Mucosa of rectum (tissue), 2 donors: ENCODE measurements around the gene PLAC8L1.

Experiments
- H3K27ac ChIP-seq, 2 donors: one replicate each; pipeline ENCODE4 v1.7.0; 2013; ENCODE audit warnings: inconsistent platforms in 2 of 2, low read depth in 2 of 2, low read length in 2 of 2
- H3K27me3 ChIP-seq, 2 donors: one replicate each; pipeline ENCODE4 v1.7.0; 2013; ENCODE audit warnings: low read length in 2 of 2; ENCODE audit not compliant: control insufficient read depth in 2 of 2, insufficient read depth in 2 of 2
- H3K36me3 ChIP-seq, 2 donors: one replicate each; pipeline ENCODE4 v1.7.0; 2013; ENCODE audit warnings: low read length in 2 of 2; ENCODE audit not compliant: control insufficient read depth in 2 of 2, insufficient read depth in 2 of 2
- H3K4me1 ChIP-seq, 2 donors: one replicate each; pipeline ENCODE4 v1.7.0; 2013; ENCODE audit warnings: low read length in 2 of 2, mild to moderate bottlenecking in 1 of 2; ENCODE audit not compliant: control insufficient read depth in 2 of 2, insufficient read depth in 2 of 2
- H3K4me3 ChIP-seq, 2 donors: one replicate each; pipeline ENCODE4 v1.7.0; 2013; ENCODE audit warnings: low read length in 2 of 2
- H3K9ac ChIP-seq, 2 donors: one replicate each; pipeline ENCODE4 v1.7.0; 2013; ENCODE audit warnings: low read length in 2 of 2, low read depth in 1 of 2, mild to moderate bottlenecking in 1 of 2
- H3K9me3 ChIP-seq, 2 donors: one replicate each; pipeline ENCODE4 v1.7.0; 2013; ENCODE audit warnings: low read length in 2 of 2; ENCODE audit not compliant: control insufficient read depth in 2 of 2
- donor health status: healthy.
- donor health status: Normal muscosa, but diverticular disease.

PLAC8L1 gene

DNA sequence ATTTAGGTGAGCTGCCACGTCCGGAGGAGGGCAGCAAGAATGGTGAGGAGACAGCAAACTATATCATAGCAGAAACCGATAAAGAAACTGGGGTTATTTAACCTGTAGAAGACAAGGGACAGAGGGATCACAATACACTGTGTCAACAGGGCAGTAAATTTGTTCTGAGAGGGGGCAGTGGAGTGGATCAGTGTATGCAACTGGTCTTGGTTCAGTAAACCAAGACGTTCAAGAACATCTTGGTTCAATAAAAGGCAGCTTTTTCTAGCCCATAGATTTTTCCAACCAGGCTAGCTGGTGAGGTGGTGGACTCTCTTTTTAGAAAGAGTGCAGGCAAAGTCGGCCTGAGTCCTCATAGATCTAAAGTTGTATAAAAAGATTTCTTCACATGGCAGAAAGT is 55.3 kb downstream of the PLAC8L1 start:
- H3K36me3 ChIP-seq: peaks cover 23 to 48% of the 10 kb centered on the region in 2 donors
- H3K9ac ChIP-seq: no peak overlapping the region
- H3K9me3 ChIP-seq: no peaks in the 10 kb centered on the region
- no peaks in the 10 kb centered on the region for H3K27me3 ChIP-seq
- H3K27ac ChIP-seq: no peak overlapping the region
- no peak overlapping the region for H3K4me3 ChIP-seq
- H3K4me1 ChIP-seq: peaks cover 14 to 25% of the 10 kb centered on the region in 2 donors

DNA sequence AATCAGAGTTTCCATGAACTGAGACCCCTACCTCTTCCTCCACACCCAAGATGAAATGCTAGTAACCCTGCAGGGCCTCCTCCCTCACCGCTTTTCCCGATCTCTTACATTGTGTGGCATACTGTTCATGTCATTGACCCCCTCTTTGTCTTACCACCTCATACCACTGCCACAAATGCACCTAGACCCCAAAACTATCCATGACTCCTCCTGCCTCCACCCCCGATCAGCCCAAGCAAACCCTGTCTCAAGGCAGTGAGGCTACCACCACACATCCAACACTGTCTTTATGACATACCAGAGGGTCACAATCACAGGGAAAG is 55.7 kb downstream of the PLAC8L1 start:
- Histone ChIP-seq H3K4me3 (no peak overlapping the region), H3K27me3 (no peaks in the 10 kb centered on the region), H3K4me1 (peaks cover 14 to 25% of the 10 kb centered on the region in 2 donors), H3K9ac (no peak overlapping the region), H3K36me3 (peaks cover 23 to 44% of the 10 kb centered on the region in 2 donors), H3K9me3 (no peaks in the 10 kb centered on the region), H3K27ac (no peak overlapping the region)

DNA sequence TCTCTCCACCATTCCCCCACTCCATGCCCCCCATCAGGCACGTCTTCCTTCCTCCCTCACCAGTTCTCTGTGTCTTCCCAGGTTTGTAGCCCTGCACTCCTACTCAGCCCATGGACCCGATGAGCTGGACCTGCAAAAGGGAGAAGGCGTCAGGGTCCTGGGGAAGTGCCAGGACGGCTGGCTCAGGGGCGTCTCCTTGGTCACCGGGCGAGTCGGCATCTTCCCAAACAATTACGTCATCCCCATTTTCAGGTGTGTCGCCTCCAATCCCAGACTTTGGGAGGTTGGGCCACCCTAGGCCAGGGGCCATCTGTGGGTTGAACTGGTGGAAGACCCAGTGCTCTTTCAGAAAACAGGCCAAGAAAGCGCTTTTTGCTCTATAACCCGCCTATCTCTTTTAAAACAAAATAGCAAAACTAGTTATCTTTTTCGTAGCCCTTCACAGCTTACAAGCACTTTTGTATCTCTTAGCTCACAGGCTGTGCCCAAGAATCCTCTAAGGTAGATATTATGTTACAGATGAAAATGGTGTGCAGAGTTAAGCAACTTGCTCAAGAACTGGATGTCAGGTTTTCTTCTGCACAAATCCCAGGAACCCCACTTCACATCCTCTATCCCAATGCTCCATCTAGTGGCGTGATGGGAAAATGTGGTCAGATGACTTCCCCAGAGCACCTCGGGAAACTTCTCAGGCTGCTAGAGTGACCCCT is 56.2 kb downstream of the PLAC8L1 start:
- H3K4me1 ChIP-seq: peaks cover 14 to 25% of the 10 kb centered on the region in 2 donors
- H3K27me3 ChIP-seq: no peaks in the 10 kb centered on the region
- no peak overlapping the region for H3K9ac ChIP-seq
- no peak overlapping the region for H3K4me3 ChIP-seq
- no peak overlapping the region for H3K27ac ChIP-seq
- peaks cover 21 to 39% of the 10 kb centered on the region in 2 donors for H3K36me3 ChIP-seq
- no peaks in the 10 kb centered on the region for H3K9me3 ChIP-seq

DNA sequence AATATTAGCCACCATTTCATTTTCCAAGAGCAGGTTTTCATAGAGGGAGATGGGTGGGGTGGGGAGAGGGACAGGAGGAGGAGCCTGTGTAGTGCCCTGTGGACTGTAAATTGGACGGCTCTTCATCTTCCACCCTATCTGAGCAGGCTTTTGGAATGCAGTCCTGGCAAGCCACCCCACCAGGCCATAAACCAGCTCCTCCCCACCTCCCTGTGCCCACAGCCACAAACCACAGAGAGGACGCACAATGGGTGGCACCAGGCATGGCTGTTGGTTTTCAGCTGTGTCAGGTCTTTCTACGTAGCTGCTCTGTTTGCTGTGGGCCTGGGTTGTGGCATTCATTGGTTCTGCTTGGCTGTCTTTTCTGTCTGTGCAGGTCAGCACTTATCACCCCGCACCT is 58.0 kb downstream of the PLAC8L1 start:
- H3K4me3 ChIP-seq: no peak overlapping the region
- no peaks in the 10 kb centered on the region for H3K9me3 ChIP-seq
- no peaks in the 10 kb centered on the region for H3K27me3 ChIP-seq
- peak overlapping the region; percentile 68 to 72 for H3K27ac ChIP-seq
- H3K4me1 ChIP-seq: peaks cover 23 to 36% of the 10 kb centered on the region in 2 donors
- peak overlapping the region in 1 of 2 donors; percentile 40 for H3K9ac ChIP-seq
- H3K36me3 ChIP-seq: peaks cover 12 to 24% of the 10 kb centered on the region in 2 donors

DNA sequence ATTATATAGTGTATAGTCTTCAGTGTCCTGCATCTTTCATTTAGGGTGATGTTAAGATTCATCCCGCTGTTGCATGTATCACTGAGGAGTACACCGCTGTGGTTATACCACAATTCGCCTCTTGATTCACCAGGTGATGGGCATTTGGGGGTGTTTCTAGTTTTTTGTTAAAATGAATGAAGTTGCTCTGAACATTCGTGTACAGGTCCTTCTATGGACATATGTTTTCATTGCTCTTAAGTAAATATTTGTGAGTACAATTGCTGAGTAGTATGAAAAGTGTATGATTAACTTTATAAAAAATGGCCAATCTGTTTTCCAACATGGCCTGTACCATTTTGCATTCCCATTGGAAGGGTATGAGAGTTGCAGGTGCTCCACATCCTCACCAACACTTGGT is 61.7 kb downstream of the PLAC8L1 start:
- Histone ChIP-seq H3K4me3 (no peak overlapping the region), H3K27me3 (no peaks in the 10 kb centered on the region), H3K27ac (no peak overlapping the region), H3K9ac (no peak overlapping the region), H3K4me1 (peaks cover 49 to 64% of the 10 kb centered on the region in 2 donors), H3K36me3 (no peaks in the 10 kb centered on the region), H3K9me3 (no peaks in the 10 kb centered on the region)

DNA sequence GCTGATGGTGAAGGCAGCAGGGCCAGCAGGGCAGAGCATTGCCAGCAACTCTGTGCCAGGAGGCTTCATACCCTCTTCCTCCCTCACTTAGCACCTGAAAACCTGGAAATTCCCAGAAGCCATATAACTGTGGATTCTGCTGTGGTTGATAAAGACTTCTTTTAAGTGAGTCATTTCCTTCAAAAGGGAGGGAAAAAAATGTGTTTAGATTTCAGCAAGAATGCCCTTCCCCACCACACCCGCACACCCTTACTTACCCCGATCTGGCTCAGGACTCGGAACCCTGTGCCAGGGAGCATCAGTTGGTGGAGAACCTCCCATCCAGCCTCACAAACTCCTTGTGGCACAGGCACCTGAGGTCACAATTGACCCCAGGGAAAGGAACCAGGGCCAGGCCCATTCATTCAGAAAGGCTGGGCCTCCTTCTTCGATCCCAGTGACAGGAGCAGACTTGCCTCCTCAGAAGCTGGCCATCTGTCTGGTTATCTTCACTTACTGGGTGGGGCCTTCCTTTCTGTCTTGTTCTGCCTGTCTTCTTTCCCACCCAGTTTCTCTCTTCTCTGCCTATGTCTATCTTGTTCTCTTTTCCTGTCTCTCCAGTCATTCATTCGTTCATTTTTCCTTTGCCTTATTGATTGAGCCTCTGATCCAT is 62.6 kb downstream of the PLAC8L1 start:
- Histone ChIP-seq H3K27ac (peak overlapping the region; percentile 63 to 65), H3K9me3 (no peaks in the 10 kb centered on the region), H3K36me3 (no peaks in the 10 kb centered on the region), H3K4me1 (peaks cover 47 to 61% of the 10 kb centered on the region in 2 donors), H3K27me3 (no peaks in the 10 kb centered on the region), H3K9ac (no peak overlapping the region), H3K4me3 (no peak overlapping the region)

DNA sequence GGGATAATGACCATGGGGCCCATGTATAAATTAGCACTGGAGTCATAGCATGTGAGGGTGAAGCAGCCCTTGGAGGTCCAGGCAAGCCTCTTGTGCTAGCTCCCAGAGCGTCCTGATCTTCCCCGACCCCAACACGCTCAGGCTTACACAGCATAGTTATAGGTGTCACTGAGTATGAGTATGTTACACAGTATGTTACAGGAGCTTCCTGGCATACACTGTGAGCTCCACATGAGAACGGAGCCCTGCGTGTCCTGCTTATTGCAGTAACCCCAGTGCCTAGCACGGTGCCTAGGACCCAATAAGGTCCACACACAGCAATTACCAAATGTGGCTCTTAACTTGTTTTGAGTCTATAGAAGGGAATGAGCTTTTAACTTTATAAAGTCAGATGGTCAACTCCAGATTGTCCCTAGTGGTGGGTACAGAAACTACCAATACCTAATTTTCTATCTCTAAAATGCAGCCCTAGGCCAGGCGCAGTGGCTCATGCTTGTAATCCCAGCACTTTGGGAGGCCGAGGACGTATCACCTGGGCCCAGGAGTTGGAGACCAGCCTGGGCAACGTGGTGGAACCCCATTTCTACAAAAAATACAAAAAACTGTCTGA is 64.1 kb downstream of the PLAC8L1 start:
- Histone ChIP-seq H3K27ac (peak overlapping the region in 1 of 2 donors; percentile 65), H3K9ac (no peak overlapping the region), H3K4me1 (peaks cover 38 to 47% of the 10 kb centered on the region in 2 donors), H3K36me3 (no peaks in the 10 kb centered on the region), H3K27me3 (no peaks in the 10 kb centered on the region), H3K9me3 (no peaks in the 10 kb centered on the region), H3K4me3 (no peak overlapping the region)

DNA sequence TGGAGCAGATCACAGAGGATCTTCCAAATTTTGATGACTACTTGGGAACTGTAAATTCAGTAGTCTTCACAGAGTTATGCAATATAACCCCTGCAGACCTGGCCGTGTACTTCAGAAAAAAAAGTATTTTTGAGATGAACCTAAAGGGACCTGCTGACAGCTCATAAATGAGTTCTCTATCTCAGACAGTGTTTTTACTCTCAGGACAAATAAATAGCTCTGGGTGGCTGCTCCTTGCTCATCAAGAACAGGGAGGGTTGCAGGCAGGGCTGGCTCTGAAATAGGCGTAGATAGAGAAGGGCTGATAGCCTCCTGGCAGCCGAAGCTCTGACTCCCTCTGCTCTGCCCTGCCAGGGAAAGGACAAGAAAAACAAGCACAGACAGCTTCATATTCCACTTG is 64.8 kb downstream of the PLAC8L1 start:
- no peak overlapping the region for H3K4me3 ChIP-seq
- H3K9ac ChIP-seq: no peak overlapping the region
- H3K27me3 ChIP-seq: no peaks in the 10 kb centered on the region
- peaks cover 0 to 2% of the 10 kb centered on the region in 2 donors for H3K36me3 ChIP-seq
- H3K9me3 ChIP-seq: no peaks in the 10 kb centered on the region
- H3K27ac ChIP-seq: peak overlapping the region; percentile 65
- peaks cover 35 to 44% of the 10 kb centered on the region in 2 donors for H3K4me1 ChIP-seq

DNA sequence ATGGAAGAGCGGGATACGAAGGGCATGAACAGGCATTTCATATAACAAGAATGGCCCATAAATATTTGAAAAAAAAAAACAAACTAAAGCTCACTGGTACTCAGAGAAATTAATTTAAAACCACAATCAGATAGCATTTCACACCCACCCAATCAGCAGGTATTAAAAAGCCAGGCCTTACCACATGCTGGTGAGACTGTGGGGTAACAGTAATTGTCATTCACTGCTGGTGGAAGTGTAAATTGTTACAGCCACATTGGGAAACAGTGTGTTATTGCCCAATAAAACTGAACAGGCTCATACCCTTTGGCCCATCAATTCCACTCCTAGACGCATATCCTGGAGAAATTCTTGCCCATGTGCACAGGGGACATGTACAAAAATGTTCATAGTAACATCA is 66.0 kb downstream of the PLAC8L1 start:
- Histone ChIP-seq H3K27me3 (no peaks in the 10 kb centered on the region), H3K9ac (no peak overlapping the region), H3K4me3 (no peak overlapping the region), H3K4me1 (peaks cover 35 to 44% of the 10 kb centered on the region in 2 donors), H3K9me3 (no peaks in the 10 kb centered on the region), H3K36me3 (peaks cover 0 to 6% of the 10 kb centered on the region in 2 donors), H3K27ac (peak overlapping the region; percentile 53 to 64)

DNA sequence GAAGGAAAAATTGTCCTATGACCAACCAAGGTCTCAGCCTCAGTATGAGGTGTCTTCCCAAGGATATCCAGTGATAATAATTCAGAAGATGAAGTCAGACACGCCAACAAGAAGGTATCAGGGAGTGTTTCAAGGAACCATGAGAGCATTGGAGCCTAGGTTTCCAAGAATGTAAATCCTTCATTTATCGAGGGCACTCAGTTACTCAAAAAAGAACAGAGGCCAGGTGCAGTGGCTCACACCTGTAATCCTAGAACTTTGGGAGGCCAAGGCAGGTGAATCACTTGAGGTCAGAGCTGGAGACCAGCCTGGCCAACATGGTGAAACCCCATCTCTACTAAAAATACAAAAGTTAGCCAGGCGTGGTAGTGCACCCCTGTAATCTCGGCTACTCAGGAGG is 70.8 kb downstream of the PLAC8L1 start:
- H3K4me1 ChIP-seq: peaks cover 4 to 10% of the 10 kb centered on the region in 2 donors
- H3K27ac ChIP-seq: no peak overlapping the region
- no peak overlapping the region for H3K9ac ChIP-seq
- H3K4me3 ChIP-seq: no peak overlapping the region
- H3K36me3 ChIP-seq: peaks cover 0 to 8% of the 10 kb centered on the region in 2 donors
- H3K27me3 ChIP-seq: no peaks in the 10 kb centered on the region
- H3K9me3 ChIP-seq: no peaks in the 10 kb centered on the region
